Measurements from ENCODE around the gene NELFB. TPM values are rescaled to one million over a fixed set of nuclear protein-coding genes. Genes with fewer than 3 reads are reported as not detected.

Gene NELFB
- total and polyA plus RNA-seq, 4 donors = 4.7 to 24.6 (median 18.1) TPM

GRCh38 chr9:137296670-137297664 is 41.8 kb downstream of the NELFB start:
- H3K27ac ChIP-seq (ENCODE audit: low read depth in 1 of 2, low read length in 2 of 2) = peak overlapping the region; percentile 74 to 87
- no peaks in the 10 kb centered on the region for H3K36me3 ChIP-seq (ENCODE audit: control insufficient read depth in 4 of 4, insufficient read depth in 3 of 4, low read depth in 1 of 4, low read length in 3 of 4)
- H3K4me1 ChIP-seq (ENCODE audit: control insufficient read depth in 4 of 4, insufficient read depth in 4 of 4, low read length in 3 of 4) = peaks cover 14 to 64% (median 32%) of the 10 kb centered on the region in 4 donors
- H3K27me3 ChIP-seq (ENCODE audit: control insufficient read depth in 4 of 4, insufficient read depth in 4 of 4, low read length in 3 of 4) = peaks cover 0 to 3% (median 0%) of the 10 kb centered on the region in 4 donors
- H3K9me3 ChIP-seq (ENCODE audit: control insufficient read depth in 4 of 4, low read length in 3 of 4) = no peaks in the 10 kb centered on the region
- TF ChIP-seq YY1 (IDR thresholded peaks at IDR 0.05) (no peak), RAD21 (IDR thresholded peaks at IDR 0.05) (no peak), RXRA (IDR thresholded peaks at IDR 0.05) (peak; percentile 23 to 32), REST (IDR thresholded peaks at IDR 0.05) (no peak), SP1 (IDR thresholded peaks at IDR 0.05) (no peak), HNF4A (conservative IDR thresholded peaks at IDR 0.05) (no peak), ZBTB33 (IDR thresholded peaks at IDR 0.05) (no peak), FOXA1 (IDR thresholded peaks at IDR 0.05) (no peak), NR2F2 (IDR thresholded peaks at IDR 0.05) (peak; percentile 91), CTCF (IDR thresholded peaks at IDR 0.05; ENCODE audit: low read depth, low read length, missing input control) (no peak), JUND (IDR thresholded peaks at IDR 0.05) (no peak), EGR1 (IDR thresholded peaks at IDR 0.05; ENCODE audit: low read depth in 2 of 2) (no peak), MAX (IDR thresholded peaks at IDR 0.05) (no peak), HNF4G (IDR thresholded peaks at IDR 0.05) (no peak), TAF1 (conservative IDR thresholded peaks at IDR 0.05) (no peak)
- H3K9ac ChIP-seq (ENCODE audit: low read depth in 1 of 2, low read length in 2 of 2) = no peak overlapping the region
- no peak for DNase-seq (ENCODE audit: low spot score)
- WGBS = 50% methylated on average over 24 of the region's 24 CpGs
- H3K4me3 ChIP-seq (ENCODE audit: low read depth in 1 of 3, low read length in 3 of 3) = no peak overlapping the region
